ENCODE results near the gene LSP1.

The LSP1 gene

DNA sequence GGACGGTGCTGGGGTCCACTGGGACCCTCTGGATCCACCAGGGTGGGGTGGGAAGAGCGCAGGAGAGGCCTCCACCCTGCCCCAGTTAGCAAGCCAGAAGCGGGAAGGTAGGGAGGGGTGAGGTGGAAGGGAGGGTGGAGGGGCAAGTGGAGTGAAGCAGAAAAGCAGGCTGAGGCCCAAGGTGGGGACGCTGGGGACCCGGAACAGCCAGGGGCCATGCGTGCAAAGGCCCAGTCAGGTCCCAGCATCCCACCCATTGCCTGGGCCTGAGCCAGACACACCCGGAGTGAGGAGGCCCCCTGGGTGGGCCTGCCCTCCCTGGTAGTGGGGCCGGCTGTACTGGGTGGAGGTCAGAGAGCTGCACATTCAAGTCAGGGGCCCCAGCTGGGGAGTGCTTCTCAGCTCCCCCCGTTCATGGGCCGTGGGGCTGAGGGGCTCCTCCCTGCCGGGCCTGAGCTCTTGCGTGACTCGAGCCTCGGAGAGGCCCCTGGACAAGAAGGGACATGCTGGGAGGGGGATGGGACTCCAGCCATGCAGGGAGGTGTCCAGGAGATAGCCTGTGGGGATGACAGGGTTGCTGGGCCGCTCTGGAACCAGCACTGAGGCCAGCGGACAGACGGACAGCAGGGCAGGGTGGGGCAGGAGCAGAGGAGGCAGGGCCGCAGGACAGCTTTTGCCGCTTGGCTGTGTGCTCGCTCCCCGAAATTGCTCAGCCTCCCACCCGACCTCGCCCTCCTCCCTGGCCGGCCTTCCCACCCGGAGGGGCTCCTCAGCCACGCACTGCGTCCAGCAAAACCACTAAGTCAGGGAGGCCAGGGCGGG is 74.4 kb downstream of the LSP1 start:
- no peak for DNase-seq (ENCODE audit: low read depth)
- H3K4me3 ChIP-seq (ENCODE audit: low read depth, low read length): no peak overlapping the region
- no peak for TF ChIP-seq CTCF (IDR thresholded peaks at IDR 0.05; ENCODE audit: insufficient read depth, low read depth, low read length, missing control alignments)

GRCh38 chr11:1927848-1928469 is 75.1 kb downstream of the LSP1 start:
- no peak for DNase-seq (ENCODE audit: low read depth)
- H3K4me3 ChIP-seq (ENCODE audit: low read depth, low read length): no peak overlapping the region
- TF ChIP-seq CTCF (IDR thresholded peaks at IDR 0.05; ENCODE audit: insufficient read depth, low read depth, low read length, missing control alignments): no peak

DNA sequence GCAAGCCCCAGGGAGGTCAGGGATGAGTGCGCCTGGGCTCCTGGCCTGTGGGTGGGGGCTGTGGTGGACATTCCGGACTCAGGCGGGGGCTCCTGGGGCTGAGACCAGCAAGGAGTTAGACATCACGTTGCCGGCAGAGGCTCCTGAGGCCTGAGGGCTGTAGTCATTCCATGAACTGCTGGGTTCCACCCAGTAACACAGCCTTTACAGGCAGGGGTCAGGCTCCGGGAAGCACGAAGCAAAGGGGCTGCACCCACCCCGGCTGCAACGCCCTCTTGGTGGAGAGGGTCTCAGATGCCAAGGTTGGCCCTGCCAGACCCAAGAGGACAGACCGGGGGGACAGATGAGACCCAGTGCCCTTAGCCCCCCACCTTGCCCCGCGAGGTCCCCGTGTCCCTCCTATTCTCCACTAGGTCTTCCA is 75.6 kb downstream of the LSP1 start:
- TF ChIP-seq CTCF (IDR thresholded peaks at IDR 0.05; ENCODE audit: insufficient read depth, low read depth, low read length, missing control alignments): no peak

GRCh38 chr11:1928891-1929541 is 76.1 kb downstream of the LSP1 start:
- H3K4me3 ChIP-seq (ENCODE audit: low read depth, low read length): no peak overlapping the region
- TF ChIP-seq CTCF (IDR thresholded peaks at IDR 0.05; ENCODE audit: insufficient read depth, low read depth, low read length, missing control alignments): no peak
- DNase-seq (ENCODE audit: low read depth): no peak

More for the DNA sequence above, 75.6 kb downstream of the LSP1 start:
- no peak overlapping the region for H3K4me3 ChIP-seq (ENCODE audit: low read depth, low read length)
- no peak for DNase-seq (ENCODE audit: low read depth)

GRCh38 chr11:1929621-1930461 is 77.0 kb downstream of the LSP1 start:
- no peak for DNase-seq (ENCODE audit: low read depth)
- no peak for TF ChIP-seq CTCF (IDR thresholded peaks at IDR 0.05; ENCODE audit: insufficient read depth, low read depth, low read length, missing control alignments)
- H3K4me3 ChIP-seq (ENCODE audit: low read depth, low read length): no peak overlapping the region

DNA sequence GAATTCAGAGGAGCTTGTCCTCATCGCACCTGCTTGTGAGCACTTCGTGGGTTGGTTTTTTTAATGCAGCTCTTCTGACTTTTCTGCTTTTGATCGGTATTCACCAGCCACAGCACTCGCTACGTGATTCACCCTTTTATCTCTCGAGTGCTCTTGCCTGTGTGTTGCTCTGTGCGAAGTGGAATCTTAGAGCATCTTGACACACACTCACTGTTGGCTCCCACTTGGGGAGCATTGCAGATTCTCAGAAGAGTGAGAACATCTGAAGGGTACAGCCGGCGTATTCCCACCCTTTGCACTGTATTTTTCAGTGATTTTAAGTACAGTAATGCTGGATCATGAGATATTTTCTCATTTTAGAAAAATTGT is 77.6 kb downstream of the LSP1 start:
- no peak for DNase-seq (ENCODE audit: low read depth)
- no peak for TF ChIP-seq CTCF (IDR thresholded peaks at IDR 0.05; ENCODE audit: insufficient read depth, low read depth, low read length, missing control alignments)
- no peak overlapping the region for H3K4me3 ChIP-seq (ENCODE audit: low read depth, low read length)
